ENCODE results near the gene TBC1D9.

- no peak for TF ChIP-seq TAF1 (IDR thresholded peaks at IDR 0.05; ENCODE audit: borderline replicate concordance, low read depth, low read length)
- TF ChIP-seq POLR2A (IDR thresholded peaks at IDR 0.05; ENCODE audit: low read depth, low read length), result no peak
- TF ChIP-seq POLR2AphosphoS5 (IDR thresholded peaks at IDR 0.05; ENCODE audit: low read depth, low read length), result no peak
Observed at GRCh38 chr4:140752291-140753068, 3.7 kb downstream of the TBC1D9 start.
